ENCODE measurements around the gene RAPSN. TPM values are rescaled to one million over a fixed set of nuclear protein-coding genes. Genes with fewer than 3 reads are reported as not detected.

RAPSN gene
- total RNA-seq, 1 experiment from 2014 or later: 1.0 TPM

GRCh38 chr11:47395223-47396048 lies 53.5 kb downstream of the RAPSN start:
- H3K27me3 ChIP-seq (replicated peaks; ENCODE audit: insufficient read depth, low read depth, low read length, poor library complexity): no peaks in the 10 kb centered on the region
- H3K4me1 ChIP-seq (ENCODE audit: insufficient read depth, low read length, poor library complexity, severe bottlenecking): peaks cover 9% of the 10 kb centered on the region
- no peak overlapping the region for H3K4me3 ChIP-seq (ENCODE audit: low read depth, low read length, poor library complexity, severe bottlenecking)
- CTCF ChIA-PET: no interaction called here
- intact Hi-C loops (cut with micrococcal nuclease; ENCODE audit: unreplicated experiment): no loop called here
- H3K27ac ChIP-seq (ENCODE audit: low read depth, low read length, poor library complexity, severe bottlenecking): peak overlapping the region; percentile 63
- no peaks in the 10 kb centered on the region for H3K9me3 ChIP-seq (ENCODE audit: low read depth, low read length, poor library complexity, severe bottlenecking)
- POLR2A ChIA-PET (ENCODE audit: low non-redundant PET): no interaction called here
- no TSS peak for BruUV-seq (replicated peaks)
- DNase-seq (ENCODE audit: low spot score): no peak
- no peaks in the 10 kb centered on the region for H3K36me3 ChIP-seq (ENCODE audit: insufficient read depth, low read length, poor library complexity, severe bottlenecking)
- TF ChIP-seq, protein P1, sequence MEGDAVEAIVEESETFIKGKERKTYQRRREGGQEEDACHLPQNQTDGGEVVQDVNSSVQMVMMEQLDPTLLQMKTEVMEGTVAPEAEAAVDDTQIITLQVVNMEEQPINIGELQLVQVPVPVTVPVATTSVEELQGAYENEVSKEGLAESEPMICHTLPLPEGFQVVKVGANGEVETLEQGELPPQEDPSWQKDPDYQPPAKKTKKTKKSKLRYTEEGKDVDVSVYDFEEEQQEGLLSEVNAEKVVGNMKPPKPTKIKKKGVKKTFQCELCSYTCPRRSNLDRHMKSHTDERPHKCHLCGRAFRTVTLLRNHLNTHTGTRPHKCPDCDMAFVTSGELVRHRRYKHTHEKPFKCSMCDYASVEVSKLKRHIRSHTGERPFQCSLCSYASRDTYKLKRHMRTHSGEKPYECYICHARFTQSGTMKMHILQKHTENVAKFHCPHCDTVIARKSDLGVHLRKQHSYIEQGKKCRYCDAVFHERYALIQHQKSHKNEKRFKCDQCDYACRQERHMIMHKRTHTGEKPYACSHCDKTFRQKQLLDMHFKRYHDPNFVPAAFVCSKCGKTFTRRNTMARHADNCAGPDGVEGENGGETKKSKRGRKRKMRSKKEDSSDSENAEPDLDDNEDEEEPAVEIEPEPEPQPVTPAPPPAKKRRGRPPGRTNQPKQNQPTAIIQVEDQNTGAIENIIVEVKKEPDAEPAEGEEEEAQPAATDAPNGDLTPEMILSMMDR (conservative IDR thresholded peaks at IDR 0.05; ENCODE audit: low read depth, low read length): no peak
- no peak for TF ChIP-seq EZH2 (IDR thresholded peaks at IDR 0.05; ENCODE audit: borderline replicate concordance, low read depth, low read length, poor library complexity, severe bottlenecking)

- Histone ChIP-seq H3K4me3 (ENCODE audit: low read depth, low read length, poor library complexity, severe bottlenecking) (no peak overlapping the region), H3K27ac (ENCODE audit: low read depth, low read length, poor library complexity, severe bottlenecking) (peak overlapping the region; percentile 63), H3K9me3 (ENCODE audit: low read depth, low read length, poor library complexity, severe bottlenecking) (no peaks in the 10 kb centered on the region), H3K4me1 (ENCODE audit: insufficient read depth, low read length, poor library complexity, severe bottlenecking) (peaks cover 3% of the 10 kb centered on the region), H3K27me3 (replicated peaks; ENCODE audit: insufficient read depth, low read depth, low read length, poor library complexity) (no peaks in the 10 kb centered on the region), H3K36me3 (ENCODE audit: insufficient read depth, low read length, poor library complexity, severe bottlenecking) (no peaks in the 10 kb centered on the region)
- POLR2A ChIA-PET (ENCODE audit: low non-redundant PET): no interaction called here
- CTCF ChIA-PET: no interaction called here
- BruUV-seq (replicated peaks): no TSS peak
- DNase-seq (ENCODE audit: low spot score): peak; percentile 44
- TF ChIP-seq, protein P1 (conservative IDR thresholded peaks at IDR 0.05; ENCODE audit: low read depth, low read length): no peak
- no peak for TF ChIP-seq EZH2 (IDR thresholded peaks at IDR 0.05; ENCODE audit: borderline replicate concordance, low read depth, low read length, poor library complexity, severe bottlenecking)
- intact Hi-C loops (cut with micrococcal nuclease; ENCODE audit: unreplicated experiment): no loop called here
These were observed 54.4 kb downstream of the RAPSN start for GRCh38 chr11:47394322-47395222.

DNA sequence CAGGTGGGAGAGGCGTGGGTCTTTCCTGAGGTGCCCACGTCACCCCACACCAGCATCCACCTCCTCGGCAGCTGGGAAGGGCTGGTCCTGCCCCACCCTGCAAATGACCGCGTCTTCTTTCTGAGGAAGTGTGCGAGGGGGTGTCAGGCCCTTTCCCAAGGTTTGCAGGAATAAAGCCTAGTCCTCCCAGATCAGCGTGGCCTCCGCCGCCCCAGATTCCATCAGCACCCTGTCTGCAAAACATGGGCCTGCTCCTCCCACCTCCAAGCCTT lies 55.0 kb downstream of the RAPSN start:
- POLR2A ChIA-PET (ENCODE audit: low non-redundant PET): no interaction called here
- TF ChIP-seq, protein P1 (conservative IDR thresholded peaks at IDR 0.05; ENCODE audit: low read depth, low read length): no peak
- no peak for TF ChIP-seq EZH2 (IDR thresholded peaks at IDR 0.05; ENCODE audit: borderline replicate concordance, low read depth, low read length, poor library complexity, severe bottlenecking)
- H3K27ac ChIP-seq (ENCODE audit: low read depth, low read length, poor library complexity, severe bottlenecking): no peak overlapping the region
- no peaks in the 10 kb centered on the region for H3K9me3 ChIP-seq (ENCODE audit: low read depth, low read length, poor library complexity, severe bottlenecking)
- no peaks in the 10 kb centered on the region for H3K27me3 ChIP-seq (replicated peaks; ENCODE audit: insufficient read depth, low read depth, low read length, poor library complexity)
- H3K36me3 ChIP-seq (ENCODE audit: insufficient read depth, low read length, poor library complexity, severe bottlenecking): no peaks in the 10 kb centered on the region
- CTCF ChIA-PET: no interaction called here
- BruUV-seq (replicated peaks): no TSS peak
- H3K4me1 ChIP-seq (ENCODE audit: insufficient read depth, low read length, poor library complexity, severe bottlenecking): no peaks in the 10 kb centered on the region
- H3K4me3 ChIP-seq (ENCODE audit: low read depth, low read length, poor library complexity, severe bottlenecking): no peak overlapping the region
- DNase-seq (ENCODE audit: low spot score): no peak
- intact Hi-C loops (cut with micrococcal nuclease; ENCODE audit: unreplicated experiment): no loop called here
